Activated CD8-positive, alpha-beta T cell treated with anti-CD3 and anti-CD28 coated beads, Interleukin-2, amount 10 ng/mL, durations not matched to agents 7 days and 5 days (primary cell): ENCODE measurements around the gene LAD1. TPM values are rescaled to one million over a fixed set of nuclear protein-coding genes. Genes with fewer than 3 reads are reported as not detected.

ENCODE experiments used
- ATAC-seq: fragments of 150-1000 bp; cut with Tn5 transposase; one replicate; pipeline ENCODE4 v1.10.0; 2021; ENCODE audit warnings: moderate library complexity
- CTCF ChIA-PET: fragments of 350-600 bp; sonication (Branson Sonifier 250); formaldehyde crosslinking; loops from one replicate; lab custom pipeline; 2021; ENCODE audit warnings: antibody characterized with exemption; lab: Charles Lee
- POLR2A ChIA-PET: fragments of 350-600 bp; sonication (Branson Sonifier 250); formaldehyde crosslinking; loops from one replicate; lab custom pipeline; 2021; ENCODE audit warnings: antibody characterized with exemption; lab: Charles Lee
- DNase-seq: peaks from one replicate; pipeline ENCODE4 v3.0.0-alpha.2; 2020
- H3K27ac Mint-ChIP-seq: one replicate; pipeline ENCODE4 v1.8.0; 2021; ENCODE audit warnings: mild to moderate bottlenecking, mixed read lengths
- H3K27me3 Mint-ChIP-seq: one replicate; pipeline ENCODE4 v1.8.0; 2021; ENCODE audit warnings: low read depth, mixed read lengths
- H3K36me3 Mint-ChIP-seq: one replicate; pipeline ENCODE4 v1.8.0; 2021; ENCODE audit warnings: low read depth, mixed read lengths
- H3K4me1 Mint-ChIP-seq: one replicate; pipeline ENCODE4 v1.8.0; 2021; ENCODE audit warnings: low read depth, mixed read lengths
- H3K4me3 Mint-ChIP-seq: one replicate; pipeline ENCODE4 v1.8.0; 2021; ENCODE audit warnings: mild to moderate bottlenecking, mixed read lengths
- H3K9me3 Mint-ChIP-seq: one replicate; pipeline ENCODE4 v1.8.0; 2022; ENCODE audit warnings: mixed read lengths; ENCODE audit not compliant: insufficient read depth
- total RNA-seq, 2 experiments: library from RNA; stranded (reverse); gene quantifications; one replicate each; pipeline ENCODE4 v1.2.3, GENCODE V29; 2021

The LAD1 gene
- total RNA-seq, 2 experiments from 2014 or later = not detected

DNA sequence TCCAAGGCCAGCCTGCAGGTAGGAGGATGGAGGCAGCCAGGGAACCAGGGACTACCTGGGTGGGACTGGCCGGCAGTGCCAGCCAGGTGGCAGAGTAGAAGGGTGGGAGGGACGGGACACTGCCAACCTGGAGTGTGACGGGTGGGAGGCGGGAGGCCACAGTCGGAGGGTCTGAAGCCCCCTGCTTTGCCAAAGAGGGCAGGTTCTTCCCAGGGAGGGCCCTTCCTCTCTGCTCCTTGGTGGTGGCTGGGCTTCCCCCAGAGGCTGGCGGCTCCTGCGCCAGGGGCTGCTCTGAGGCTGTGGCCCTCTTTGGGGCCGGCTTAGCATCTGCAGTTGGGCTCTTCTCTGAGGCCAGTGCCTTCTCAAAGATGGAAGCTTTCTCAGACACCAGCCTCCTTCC lies 12.9 kb downstream of the LAD1 start:
- Mint-ChIP-seq H3K36me3 (no peaks in the 10 kb centered on the region), H3K27me3 (peaks cover 6% of the 10 kb centered on the region), H3K27ac (no peak overlapping the region), H3K4me3 (no peak overlapping the region), H3K4me1 (no peaks in the 10 kb centered on the region), H3K9me3 (no peaks in the 10 kb centered on the region)
- CTCF ChIA-PET = interaction anchor here (1.2 to 2.0 kb wide), 5 partner anchors 20 to 122 kb away, joined by 3 to 5 read pairs (median 3); no protein-coding TSS in a partner anchor
- ATAC-seq (no peak), DNase-seq (no peak)
- POLR2A ChIA-PET = no interaction called here

DNA sequence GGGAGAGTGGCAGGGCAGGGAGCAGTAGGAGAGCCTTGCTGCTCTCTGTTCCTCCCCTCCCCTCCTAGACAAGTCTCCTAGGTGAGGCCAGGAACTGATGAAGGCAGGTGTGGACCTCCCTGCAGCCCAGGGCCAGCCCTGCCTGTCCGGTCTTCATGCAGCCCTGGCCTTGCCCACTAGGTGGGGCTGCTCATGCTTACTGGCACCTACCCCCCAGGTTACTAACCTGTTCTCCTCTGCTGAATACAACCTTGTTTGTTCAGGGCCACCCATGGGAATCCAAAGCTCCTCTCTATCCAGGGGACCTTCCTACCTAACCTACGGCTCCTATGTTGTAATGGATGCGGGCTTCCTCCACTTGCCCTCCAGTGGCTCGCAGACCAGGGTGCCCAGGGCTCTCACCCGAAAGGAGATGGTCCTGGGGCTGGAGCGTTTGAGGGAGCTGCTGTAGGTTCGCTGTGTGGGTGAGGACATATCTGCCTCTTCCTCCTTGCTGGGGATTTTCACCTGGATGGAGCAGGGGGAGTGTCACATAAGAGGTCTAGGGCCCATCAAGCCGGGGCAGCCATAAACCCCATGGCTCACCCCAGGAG lies 13.7 kb downstream of the LAD1 start:
- CTCF ChIA-PET = interaction anchor here (1.1 to 2.0 kb wide), 6 partner anchors 21 to 128 kb away, joined by 3 to 5 read pairs (median 3); no protein-coding TSS in a partner anchor
- peaks cover 2% of the 10 kb centered on the region for H3K27me3 Mint-ChIP-seq
- no peaks in the 10 kb centered on the region for H3K9me3 Mint-ChIP-seq
- peak; percentile 63 for DNase-seq
- ATAC-seq = peak; percentile 90
- POLR2A ChIA-PET = no interaction called here
- H3K27ac Mint-ChIP-seq = no peak overlapping the region
- no peak overlapping the region for H3K4me3 Mint-ChIP-seq
- H3K4me1 Mint-ChIP-seq = no peaks in the 10 kb centered on the region
- no peaks in the 10 kb centered on the region for H3K36me3 Mint-ChIP-seq

DNA sequence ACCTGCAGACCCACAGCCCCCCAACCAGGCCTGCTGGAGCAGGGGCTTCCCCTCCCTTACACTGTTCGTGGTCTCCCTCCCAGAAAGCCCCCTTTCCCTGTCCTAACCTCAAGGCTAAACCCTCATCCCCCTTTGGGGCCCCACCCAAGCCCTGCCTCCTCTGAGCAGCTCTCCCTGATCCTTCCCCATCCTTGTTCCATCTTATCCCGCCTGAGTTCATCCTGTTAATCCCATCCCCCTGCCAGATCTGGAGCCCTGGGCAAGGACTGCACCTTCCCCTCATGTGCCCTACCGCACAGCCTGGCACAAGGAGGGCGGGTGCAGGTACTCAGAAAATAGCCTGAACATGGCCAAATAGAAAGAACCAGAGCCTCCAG lies 14.7 kb downstream of the LAD1 start:
- Mint-ChIP-seq H3K9me3 (no peaks in the 10 kb centered on the region), H3K27ac (no peak overlapping the region), H3K27me3 (peaks cover 2% of the 10 kb centered on the region), H3K36me3 (no peaks in the 10 kb centered on the region), H3K4me1 (no peaks in the 10 kb centered on the region), H3K4me3 (no peak overlapping the region)
- ChIA-PET POLR2A (no interaction called here), CTCF (no interaction called here)
- DNase-seq (no peak), ATAC-seq (no peak)

DNA sequence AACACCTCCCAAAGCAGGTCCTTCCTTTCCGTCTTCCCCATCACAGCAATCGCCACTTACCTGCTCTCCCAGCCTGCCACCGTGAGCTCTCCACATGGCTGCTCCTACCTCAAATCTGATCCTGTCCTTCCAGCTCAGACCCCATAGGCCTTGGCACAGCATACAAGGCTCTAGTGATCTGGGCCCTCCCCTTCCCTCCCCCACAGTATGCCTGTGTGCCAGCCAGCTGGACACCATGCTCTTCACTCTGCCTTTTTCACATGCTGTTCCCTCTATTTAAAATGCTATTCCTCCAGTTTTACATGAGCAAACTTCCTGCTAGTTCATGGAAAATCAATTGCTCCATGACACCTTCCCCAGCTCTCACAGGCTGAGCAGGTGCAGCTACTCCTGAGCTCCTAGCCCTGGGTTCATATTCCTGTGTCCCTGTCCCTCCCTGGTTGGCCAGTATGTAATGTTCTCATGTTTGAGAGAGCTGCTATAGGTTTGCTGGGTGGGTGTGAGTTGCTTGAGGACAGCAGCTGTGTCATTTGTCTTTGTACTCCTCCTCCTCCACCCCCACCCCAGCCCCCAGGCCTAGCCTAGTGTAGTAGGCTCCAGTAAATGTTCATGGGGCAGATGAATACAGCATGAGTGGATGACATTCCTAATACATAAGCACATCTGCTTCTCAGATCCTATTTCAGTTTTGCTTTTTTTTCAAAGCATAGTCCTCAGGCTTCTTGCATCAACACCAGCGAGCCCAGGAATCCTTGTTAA lies 15.3 kb downstream of the LAD1 start:
- Mint-ChIP-seq H3K27me3 (peaks cover 2% of the 10 kb centered on the region), H3K4me3 (no peak overlapping the region), H3K36me3 (no peaks in the 10 kb centered on the region), H3K4me1 (no peaks in the 10 kb centered on the region), H3K27ac (no peak overlapping the region), H3K9me3 (no peaks in the 10 kb centered on the region)
- ChIA-PET CTCF (no interaction called here), POLR2A (no interaction called here)
- DNase-seq = no peak
- ATAC-seq = no peak

DNA sequence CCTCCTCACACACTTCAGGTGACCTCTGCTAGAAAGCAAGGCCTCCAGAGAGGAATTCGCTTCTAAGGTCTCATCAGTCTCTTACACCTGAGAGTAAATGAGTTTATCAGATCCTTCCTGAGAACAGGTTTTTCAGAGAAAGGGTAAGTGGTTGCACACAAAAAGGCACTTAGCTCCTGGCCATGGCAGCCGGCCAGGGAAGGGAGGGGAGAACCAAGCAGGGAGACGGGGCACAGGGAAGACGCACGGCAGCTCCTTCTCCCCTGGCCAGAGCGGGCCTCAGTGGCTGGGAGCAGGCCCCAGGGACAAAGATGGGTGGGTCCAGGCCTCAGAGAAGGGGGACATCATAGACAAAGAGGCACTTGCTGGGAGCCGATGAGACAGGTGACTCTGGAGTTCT lies 18.0 kb downstream of the LAD1 start:
- H3K27ac Mint-ChIP-seq = no peak overlapping the region
- H3K4me1 Mint-ChIP-seq = no peaks in the 10 kb centered on the region
- no peaks in the 10 kb centered on the region for H3K9me3 Mint-ChIP-seq
- peaks cover 2% of the 10 kb centered on the region for H3K27me3 Mint-ChIP-seq
- DNase-seq = no peak
- H3K4me3 Mint-ChIP-seq = no peak overlapping the region
- ATAC-seq = no peak
- H3K36me3 Mint-ChIP-seq = no peaks in the 10 kb centered on the region
- ChIA-PET POLR2A (no interaction called here), CTCF (no interaction called here)

DNA sequence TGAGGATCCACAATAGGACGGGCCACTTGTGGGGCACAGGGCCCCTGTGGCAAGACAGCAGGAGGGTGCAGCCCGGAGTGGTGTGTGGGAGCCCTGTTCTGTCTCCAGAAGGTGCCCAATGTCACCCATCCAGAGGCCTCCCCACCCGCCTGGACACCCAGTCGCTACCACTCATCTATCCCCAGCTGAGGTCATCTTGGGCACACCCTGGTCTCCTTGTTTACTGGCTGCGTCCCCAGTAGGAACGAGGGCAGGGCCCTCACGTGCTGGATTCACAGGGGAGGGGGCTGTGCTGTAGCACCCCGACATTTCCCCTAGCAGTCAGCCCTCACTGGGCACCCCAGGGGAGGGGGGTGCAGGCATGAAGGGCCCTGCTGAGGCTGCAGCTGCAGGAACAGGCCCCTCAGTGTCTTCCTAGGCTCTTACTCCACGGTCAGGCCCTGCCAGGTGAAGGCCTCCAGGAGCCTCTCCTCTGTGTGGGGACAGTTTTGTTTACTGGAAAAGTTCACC lies 19.3 kb downstream of the LAD1 start:
- no peak overlapping the region for H3K4me3 Mint-ChIP-seq
- no peaks in the 10 kb centered on the region for H3K4me1 Mint-ChIP-seq
- H3K36me3 Mint-ChIP-seq = no peaks in the 10 kb centered on the region
- no peaks in the 10 kb centered on the region for H3K9me3 Mint-ChIP-seq
- DNase-seq (no peak), ATAC-seq (no peak)
- ChIA-PET POLR2A (no interaction called here), CTCF (no interaction called here)
- no peak overlapping the region for H3K27ac Mint-ChIP-seq
- H3K27me3 Mint-ChIP-seq = peaks cover 2% of the 10 kb centered on the region

DNA sequence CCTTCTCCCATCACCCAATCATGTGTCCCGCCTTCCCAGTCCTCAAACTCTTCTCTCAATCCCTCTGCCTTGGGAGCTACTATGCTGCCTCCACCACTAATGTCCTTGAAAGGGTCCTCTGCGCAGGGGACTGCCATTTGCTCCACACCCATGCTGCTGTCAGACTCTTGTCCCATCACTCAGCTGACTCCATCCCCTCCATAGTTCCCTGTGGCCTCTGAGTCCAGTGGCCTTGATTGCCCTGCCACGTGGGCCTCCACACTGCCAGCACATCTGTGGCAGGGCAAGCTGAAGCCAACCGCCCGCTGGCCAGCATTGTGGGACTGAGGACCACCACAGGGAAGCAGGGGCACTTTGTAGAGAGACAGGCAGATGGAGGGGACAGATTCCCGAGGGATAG lies 20.3 kb downstream of the LAD1 start:
- no peak for ATAC-seq
- H3K27ac Mint-ChIP-seq = no peak overlapping the region
- no peaks in the 10 kb centered on the region for H3K36me3 Mint-ChIP-seq
- no peak overlapping the region for H3K4me3 Mint-ChIP-seq
- H3K4me1 Mint-ChIP-seq = no peaks in the 10 kb centered on the region
- ChIA-PET POLR2A (no interaction called here), CTCF (no interaction called here)
- H3K27me3 Mint-ChIP-seq = no peaks in the 10 kb centered on the region
- no peaks in the 10 kb centered on the region for H3K9me3 Mint-ChIP-seq
- DNase-seq = no peak

DNA sequence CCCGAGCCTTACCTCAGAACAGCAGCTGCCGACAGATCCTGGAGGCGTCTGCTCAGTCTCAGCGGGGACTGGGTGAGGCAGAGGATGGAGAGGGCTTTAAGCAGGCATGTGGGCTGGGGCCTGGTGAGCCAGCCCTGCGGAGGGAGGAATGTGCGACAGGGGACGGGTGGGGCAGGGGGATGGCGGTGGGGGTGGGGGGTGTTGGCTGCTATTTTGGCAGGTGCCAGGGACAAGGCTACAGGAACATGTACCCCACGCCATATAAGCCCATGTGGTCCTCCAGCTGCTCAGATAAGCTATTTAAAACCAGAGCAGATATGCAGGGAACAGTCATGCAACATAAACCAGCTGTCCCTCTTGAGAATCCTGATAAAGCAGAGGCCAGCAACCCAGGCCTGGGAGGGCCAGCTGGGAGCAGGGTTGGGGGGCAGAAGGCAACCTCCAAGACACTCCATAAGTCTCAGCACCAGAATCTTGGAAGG lies 21.5 kb downstream of the LAD1 start, which contains the start of gene TNNT2:
Gene TNNT2 (minus strand): TSS at position 70 of the 482 bp plus-strand sequence. CDS start 4,426 bp downstream, outside the sequence.
- ATAC-seq (no peak), DNase-seq (no peak)
- Mint-ChIP-seq H3K9me3 (no peaks in the 10 kb centered on the region), H3K36me3 (no peaks in the 10 kb centered on the region), H3K27ac (no peak within 1 kb of the TSS), H3K4me3 (no peak within 1 kb of the TSS), H3K4me1 (no peaks in the 10 kb centered on the region), H3K27me3 (peaks cover 3% of the 10 kb centered on the region)
- POLR2A ChIA-PET = no interaction called here
- CTCF ChIA-PET = no interaction called here

DNA sequence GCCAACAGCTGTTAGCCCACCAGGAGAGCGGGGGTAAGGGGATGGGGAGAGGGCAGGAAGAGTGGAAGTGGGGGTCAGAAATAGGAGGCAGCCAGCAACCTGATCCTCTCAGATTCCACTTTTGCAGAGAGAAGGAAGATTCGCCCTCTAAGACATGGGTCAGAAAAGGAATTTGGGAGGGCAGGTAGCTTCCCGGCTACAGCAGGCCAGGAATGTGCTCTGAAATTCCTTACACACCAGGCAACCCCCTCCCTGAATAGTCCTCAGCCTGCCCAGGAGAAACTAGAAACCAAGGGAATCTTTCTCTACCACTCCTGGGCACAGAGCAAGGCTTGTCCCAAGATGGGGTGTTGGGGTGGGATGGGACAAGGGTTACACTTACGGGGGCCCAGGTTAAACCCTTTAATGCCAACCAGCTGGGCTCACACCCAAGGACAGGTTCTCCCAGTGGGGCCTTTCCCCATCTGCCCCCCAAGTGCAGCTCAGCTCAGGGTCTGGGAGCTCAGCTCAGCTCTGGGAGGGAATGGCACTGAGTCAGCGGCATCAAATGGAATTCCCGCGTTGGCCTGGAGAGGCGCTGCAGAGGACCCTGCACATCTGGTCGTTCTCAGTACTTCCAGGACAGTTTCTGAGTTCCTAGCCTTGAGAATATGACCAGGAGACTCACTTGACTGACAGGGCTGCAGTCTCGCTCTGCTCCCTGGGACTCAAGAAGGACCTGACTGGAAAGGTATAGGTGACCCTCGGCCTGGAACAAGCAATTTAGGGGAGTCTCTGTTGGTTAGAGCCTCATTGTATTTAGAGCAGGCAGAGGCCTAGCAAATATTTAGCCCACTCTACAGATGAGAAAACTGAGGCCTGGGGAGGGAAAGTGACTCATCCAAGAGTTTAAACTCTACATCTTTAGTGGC lies 22.4 kb downstream of the LAD1 start:
- H3K27me3 Mint-ChIP-seq = peaks cover 9% of the 10 kb centered on the region
- ATAC-seq = peak; percentile 39
- peak; percentile 20 for DNase-seq
- POLR2A ChIA-PET = no interaction called here
- no peaks in the 10 kb centered on the region for H3K4me1 Mint-ChIP-seq
- no peaks in the 10 kb centered on the region for H3K9me3 Mint-ChIP-seq
- H3K4me3 Mint-ChIP-seq = no peak overlapping the region
- no peaks in the 10 kb centered on the region for H3K36me3 Mint-ChIP-seq
- CTCF ChIA-PET = interaction anchor here (0.7 to 1.0 kb wide), 2 partner anchors 14 to 30 kb away, joined by 3 read pairs; no protein-coding TSS in a partner anchor
- no peak overlapping the region for H3K27ac Mint-ChIP-seq

DNA sequence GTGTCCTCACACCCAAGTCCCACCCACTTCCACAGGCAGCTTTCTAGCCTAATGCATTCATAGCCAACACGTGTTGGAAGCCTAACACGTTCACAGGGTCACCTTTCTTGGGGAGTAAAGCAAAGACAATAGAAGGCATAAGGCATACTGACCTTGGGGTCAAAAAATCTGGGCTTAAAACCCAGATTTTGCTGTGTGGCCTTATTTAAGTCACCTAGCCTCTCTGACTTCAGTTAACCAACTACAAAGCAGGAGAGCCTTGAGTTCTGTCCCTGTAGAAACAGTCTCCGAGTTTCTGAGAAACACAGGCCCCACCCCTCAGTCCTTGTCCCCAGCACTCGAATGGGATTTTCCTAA lies 23.0 kb downstream of the LAD1 start:
- CTCF ChIA-PET = no interaction called here
- H3K36me3 Mint-ChIP-seq = no peaks in the 10 kb centered on the region
- no peak for DNase-seq
- H3K4me3 Mint-ChIP-seq = no peak overlapping the region
- no peak for ATAC-seq
- POLR2A ChIA-PET = no interaction called here
- H3K27ac Mint-ChIP-seq = no peak overlapping the region
- no peaks in the 10 kb centered on the region for H3K4me1 Mint-ChIP-seq
- peaks cover 10% of the 10 kb centered on the region for H3K27me3 Mint-ChIP-seq
- no peaks in the 10 kb centered on the region for H3K9me3 Mint-ChIP-seq

DNA sequence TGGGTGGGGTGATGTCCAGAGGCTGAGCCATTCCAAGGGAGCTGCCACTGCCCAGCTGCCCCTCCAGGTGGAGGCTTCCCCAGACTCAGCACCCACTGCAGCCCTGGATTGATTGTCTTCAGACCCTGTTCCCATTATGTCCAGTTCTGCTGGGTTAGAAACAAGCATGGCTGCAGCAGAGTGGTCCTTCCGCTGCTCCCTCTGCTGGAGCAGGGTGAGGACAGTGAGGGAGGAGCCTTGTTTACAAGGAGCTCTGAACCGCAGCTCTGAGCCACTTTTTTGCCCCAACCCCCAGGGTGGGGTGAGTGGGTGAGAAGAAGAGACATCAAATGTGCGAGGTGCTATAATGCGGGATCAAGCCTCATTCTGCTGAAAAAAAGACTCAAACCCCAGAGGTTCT lies 24.0 kb downstream of the LAD1 start:
- H3K27ac Mint-ChIP-seq = no peak overlapping the region
- no peaks in the 10 kb centered on the region for H3K4me1 Mint-ChIP-seq
- no peaks in the 10 kb centered on the region for H3K9me3 Mint-ChIP-seq
- ChIA-PET CTCF (interaction anchor here (1.2 kb wide), 1 partner anchor 14 kb away, joined by 3 read pairs; no protein-coding TSS in a partner anchor), POLR2A (no interaction called here)
- H3K36me3 Mint-ChIP-seq = no peaks in the 10 kb centered on the region
- no peak for ATAC-seq
- peaks cover 11% of the 10 kb centered on the region for H3K27me3 Mint-ChIP-seq
- no peak overlapping the region for H3K4me3 Mint-ChIP-seq
- DNase-seq = no peak
